Stimulated activated CD8-positive, alpha-beta memory T cell treated with anti-CD3 and anti-CD28 coated beads, Interleukin-4, amount 100 ng/mL, for 48 hours (primary cell): ENCODE data around the gene DGKG.

Experiments
- DNase-seq: peaks from one replicate; pipeline ENCODE4 v3.0.0-alpha.2; 2020

DGKG gene

GRCh38 chr3:186102687-186103086 is 259.3 kb downstream of the DGKG start:
- no peak for DNase-seq

DNA sequence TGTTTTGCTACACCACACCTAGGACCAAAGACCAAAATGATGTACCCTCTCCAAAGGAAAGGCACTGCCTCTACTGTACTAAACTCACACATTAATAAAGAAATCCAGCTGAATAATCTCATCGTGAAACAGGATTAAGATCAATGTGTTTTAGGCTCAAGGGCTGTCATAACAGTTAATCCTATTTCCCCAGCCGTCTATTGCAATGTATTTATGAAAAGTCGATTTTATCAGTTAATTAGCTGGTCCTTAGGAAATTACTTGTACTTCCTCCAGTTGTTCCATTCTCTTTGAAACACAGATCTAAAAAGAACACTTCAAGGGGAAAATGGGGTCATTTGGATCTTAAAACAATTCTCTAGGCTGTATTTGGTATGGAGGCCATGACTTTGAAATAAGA is 261.6 kb downstream of the DGKG start:
- no peak for DNase-seq

DNA sequence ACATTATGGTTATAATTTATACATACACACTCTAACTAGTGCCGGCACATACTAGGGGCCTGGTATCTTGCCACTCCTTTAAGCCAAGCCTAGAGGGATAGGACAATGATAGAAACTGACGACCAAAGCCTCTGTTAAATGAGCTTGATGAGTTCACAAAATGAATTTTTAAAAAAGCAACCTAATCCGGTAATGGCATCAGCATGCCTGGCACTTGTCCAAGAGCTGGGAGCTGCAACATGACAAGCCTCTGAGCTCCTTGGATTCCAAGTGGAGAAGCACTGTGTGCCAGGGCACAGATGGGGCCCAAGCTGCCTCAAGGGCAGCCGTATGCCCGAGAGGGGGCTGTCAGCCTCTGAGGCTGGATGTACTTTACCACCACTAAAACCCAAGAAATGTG is 262.9 kb downstream of the DGKG start:
- no peak for DNase-seq

DNA sequence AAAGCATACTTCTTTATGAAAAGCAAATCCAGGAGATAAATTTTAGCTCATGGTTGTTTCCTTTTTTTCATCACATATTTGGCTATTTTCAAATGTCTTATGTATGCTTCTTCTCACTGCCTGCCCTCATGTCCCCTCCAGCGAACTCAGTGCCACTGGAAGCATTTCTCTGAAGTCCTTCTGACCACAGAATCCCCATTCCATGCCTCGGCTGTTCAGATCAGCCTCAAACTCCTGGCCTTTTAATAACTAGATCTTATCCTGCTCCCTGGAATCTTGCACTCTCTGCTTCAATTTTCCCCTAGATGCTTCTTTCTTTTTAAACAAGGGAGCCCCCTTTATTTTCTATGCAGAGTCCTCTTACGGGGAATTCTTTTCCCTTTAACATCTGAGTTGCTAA is 263.3 kb downstream of the DGKG start:
- no peak for DNase-seq

DNA sequence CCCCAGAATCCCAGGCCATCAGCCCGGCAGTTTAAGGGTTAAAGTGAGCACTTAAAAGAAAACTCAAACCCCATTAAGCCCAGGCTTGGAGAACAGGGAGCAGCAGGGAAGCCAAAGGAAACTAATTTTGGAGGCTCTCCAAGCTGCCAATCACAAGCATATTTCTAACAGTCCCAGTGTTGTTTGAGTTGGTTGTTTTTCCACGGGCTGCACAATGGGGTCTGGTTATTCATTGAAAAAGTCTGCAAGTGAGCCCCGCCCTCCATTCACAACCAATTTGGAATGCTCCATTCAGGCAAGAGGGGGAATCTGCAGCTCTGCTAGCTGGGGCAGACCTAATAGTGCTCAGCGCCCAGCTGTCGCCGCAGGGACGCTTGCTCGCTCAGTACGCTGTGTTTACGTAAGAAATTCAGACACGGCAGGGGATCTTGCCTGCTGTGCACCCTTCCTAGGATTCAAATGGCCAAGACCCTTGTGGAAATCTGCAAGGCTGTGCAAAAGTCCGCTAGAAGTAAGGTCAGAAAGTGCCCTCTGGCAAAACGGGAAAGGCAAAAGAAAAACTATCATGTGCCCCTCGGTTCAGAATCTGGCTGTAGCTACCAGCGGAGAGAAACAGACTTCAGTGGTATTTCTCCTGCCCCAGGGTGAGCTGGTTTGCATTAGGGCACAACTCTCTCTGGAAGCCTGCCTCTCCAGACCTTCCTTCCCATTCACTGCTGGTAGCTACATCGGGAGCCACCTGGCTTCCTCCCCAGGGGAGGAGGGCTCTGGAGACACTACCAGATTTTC is 264.2 kb downstream of the DGKG start:
- no peak for DNase-seq

GRCh38 chr3:186097317-186097662 is 264.7 kb downstream of the DGKG start:
- no peak for DNase-seq
